ENCODE results near the gene METTL8. TPM values are rescaled to one million over a fixed set of nuclear protein-coding genes. Genes with fewer than 3 reads are reported as not detected.

Gene METTL8
- total and polyA plus RNA-seq, 2 experiments from 2014 or later: 16.8 to 30.5 TPM

- no peak overlapping the region for H3K27ac ChIP-seq
- TF ChIP-seq CTCF (IDR thresholded peaks at IDR 0.05; ENCODE audit: poor library complexity) (no peak), EZH2phosphoT487 (IDR thresholded peaks at IDR 0.05; ENCODE audit: low read depth, severe bottlenecking, unreplicated experiment) (no peak), EZH2 (IDR thresholded peaks at IDR 0.05; ENCODE audit: borderline replicate concordance) (no peak)
- no peaks in the 10 kb centered on the region for H3K79me2 ChIP-seq
- no peaks in the 10 kb centered on the region for H3K27me3 ChIP-seq
- no peaks in the 10 kb centered on the region for H3K9me3 ChIP-seq (ENCODE audit: low read depth)
- H3K4me1 ChIP-seq (ENCODE audit: insufficient read depth): no peaks in the 10 kb centered on the region
- H4K20me1 ChIP-seq (ENCODE audit: insufficient read depth, poor library complexity, severe bottlenecking): no peaks in the 10 kb centered on the region
- no peaks in the 10 kb centered on the region for H3K9me2 ChIP-seq (replicated peaks; ENCODE audit: insufficient read depth)
- H2AFZ ChIP-seq: no peak overlapping the region
- H3K36me3 ChIP-seq (replicated peaks; ENCODE audit: insufficient read depth, low read depth): no peaks in the 10 kb centered on the region
- H3K4me3 ChIP-seq: no peak overlapping the region
- H3K4me2 ChIP-seq: no peak overlapping the region
- 88% methylated on average over 4 of the region's 4 CpGs for WGBS (ENCODE audit: low lambda C conversion rate, missing lambda C conversion rate)
- no peak for DNase-seq (ENCODE audit: low spot score)
Observed at GRCh38 chr2:171325886-171326585, 107.8 kb downstream of the METTL8 start.

DNA sequence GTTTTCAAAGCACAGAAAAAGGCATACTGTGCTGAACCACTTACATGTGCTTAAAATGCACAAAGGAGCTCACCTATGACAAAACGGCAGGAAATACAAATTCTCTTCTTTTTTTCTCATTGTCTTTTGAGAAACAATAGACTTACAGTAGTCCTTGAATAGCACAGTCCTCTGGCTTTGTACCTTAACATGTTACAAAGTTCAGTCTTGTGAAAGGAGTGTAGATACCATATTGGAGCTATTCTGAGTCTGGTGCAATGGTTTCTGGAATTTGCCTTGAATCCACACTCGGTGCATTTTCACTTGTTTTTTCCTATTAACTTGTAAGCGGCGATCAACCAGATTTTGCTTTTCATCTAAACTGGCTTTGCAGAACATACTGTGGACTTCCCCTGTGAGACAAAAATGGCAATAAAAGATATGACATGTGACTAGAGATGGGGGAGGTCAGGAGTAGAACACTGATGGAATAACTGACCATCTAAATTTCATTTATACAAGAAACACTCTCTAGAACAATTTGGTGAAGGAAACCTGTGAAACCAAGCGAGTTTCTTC, 109.7 kb downstream of the METTL8 start:
- H4K20me1 ChIP-seq (ENCODE audit: insufficient read depth, poor library complexity, severe bottlenecking): no peaks in the 10 kb centered on the region
- H3K4me2 ChIP-seq: no peak overlapping the region
- H3K4me1 ChIP-seq (ENCODE audit: insufficient read depth): no peaks in the 10 kb centered on the region
- H3K9me3 ChIP-seq (ENCODE audit: low read depth): no peaks in the 10 kb centered on the region
- no peak overlapping the region for H2AFZ ChIP-seq
- no peaks in the 10 kb centered on the region for H3K9me2 ChIP-seq (replicated peaks; ENCODE audit: insufficient read depth)
- no peak for TF ChIP-seq EZH2 (IDR thresholded peaks at IDR 0.05; ENCODE audit: borderline replicate concordance)
- no peak for TF ChIP-seq EZH2phosphoT487 (IDR thresholded peaks at IDR 0.05; ENCODE audit: low read depth, severe bottlenecking, unreplicated experiment)
- TF ChIP-seq CTCF (IDR thresholded peaks at IDR 0.05; ENCODE audit: poor library complexity): no peak
- WGBS (ENCODE audit: low lambda C conversion rate, missing lambda C conversion rate): 90% methylated on average over 5 of the region's 5 CpGs
- no peak overlapping the region for H3K4me3 ChIP-seq
- H3K36me3 ChIP-seq (replicated peaks; ENCODE audit: insufficient read depth, low read depth): no peaks in the 10 kb centered on the region
- H3K27ac ChIP-seq: no peak overlapping the region
- H3K27me3 ChIP-seq: no peaks in the 10 kb centered on the region
- H3K79me2 ChIP-seq: no peaks in the 10 kb centered on the region
- DNase-seq (ENCODE audit: low spot score): no peak

- Histone ChIP-seq H3K9me3 (ENCODE audit: low read depth) (no peaks in the 10 kb centered on the region), H3K4me3 (no peak overlapping the region), H3K27me3 (no peaks in the 10 kb centered on the region), H4K20me1 (ENCODE audit: insufficient read depth, poor library complexity, severe bottlenecking) (no peaks in the 10 kb centered on the region), H3K4me1 (ENCODE audit: insufficient read depth) (peaks cover 5% of the 10 kb centered on the region), H3K27ac (no peak overlapping the region), H2AFZ (no peak overlapping the region), H3K4me2 (no peak overlapping the region), H3K79me2 (no peaks in the 10 kb centered on the region), H3K9me2 (replicated peaks; ENCODE audit: insufficient read depth) (no peaks in the 10 kb centered on the region), H3K36me3 (replicated peaks; ENCODE audit: insufficient read depth, low read depth) (no peaks in the 10 kb centered on the region)
- 98% methylated on average over 4 of the region's 4 CpGs for WGBS (ENCODE audit: low lambda C conversion rate, missing lambda C conversion rate)
- TF ChIP-seq CTCF (IDR thresholded peaks at IDR 0.05; ENCODE audit: poor library complexity) (no peak), EZH2phosphoT487 (IDR thresholded peaks at IDR 0.05; ENCODE audit: low read depth, severe bottlenecking, unreplicated experiment) (no peak), EZH2 (IDR thresholded peaks at IDR 0.05; ENCODE audit: borderline replicate concordance) (no peak)
- DNase-seq (ENCODE audit: low spot score): no peak
Observed at GRCh38 chr2:171322928-171323327, 110.9 kb downstream of the METTL8 start.
